Endothelial cell of umbilical vein (primary cell): ENCODE data around the gene PPIL6. TPM values are rescaled to one million over a fixed set of nuclear protein-coding genes. Genes with fewer than 3 reads are reported as not detected.
A peak's percentile ranks its signal among the peaks of the same experiment; 100 is the strongest.

Experiments used
- BruUV-seq: library from RNA; stranded (reverse); fragments of 400-500 nt; replicated peaks from 2 replicates; lab custom pipeline; 2021; lab: Mats Ljungman, UMichigan
- CTCF ChIA-PET: fragments of 300-600, 350-600 bp; sonication (Branson Sonifier 250); formaldehyde crosslinking; loops from one replicate; lab custom pipeline; 2021; ENCODE audit warnings: antibody characterized with exemption, inconsistent platforms; lab: Charles Lee
- POLR2A ChIA-PET: fragments of 300-600, 350-600 bp; sonication (Branson Sonifier 250); formaldehyde crosslinking; loops from one replicate; lab custom pipeline; 2021; ENCODE audit warnings: antibody characterized with exemption, inconsistent platforms; lab: Charles Lee
- DNase-seq: peaks from one replicate; pipeline ENCODE4 v3.0.0-alpha.2; 2011; ENCODE audit warnings: low read depth, low spot score
- FAIRE-seq: peaks from 2 replicates; lab custom pipeline; 2011; peaks lifted over from hg19 to GRCh38; lab: Jason Lieb, UNC
- H2AFZ ChIP-seq: 2 replicates; pipeline ENCODE4 v1.6.0; 2012; ENCODE audit warnings: low read depth, low read length, control low read depth, inconsistent platforms
- H3K27ac ChIP-seq: 2 replicates; pipeline ENCODE4 v1.5.1; 2011; ENCODE audit warnings: low read depth, mild to moderate bottlenecking, control low read depth, low read length, moderate library complexity; ENCODE audit not compliant: insufficient read depth
- H3K27me3 ChIP-seq, 2 experiments: 2 replicates each; pipeline versions ENCODE4 v1.6.0 to v1.6.1; 2011; ENCODE audit warnings: low read length in 2 of 2, mixed read lengths in 1 of 2; ENCODE audit not compliant: control insufficient read depth in 2 of 2, insufficient read depth in 2 of 2
- H3K36me3 ChIP-seq, 2 experiments: 2 replicates in 1 of 2; 3 replicates in 1 of 2; pipeline ENCODE4 v1.5.1; 2011; ENCODE audit warnings: low read length in 2 of 2, mild to moderate bottlenecking in 1 of 2, moderate library complexity in 1 of 2; ENCODE audit not compliant: control insufficient read depth in 2 of 2, insufficient read depth in 2 of 2; ENCODE audit errors: extremely low read depth in 1 of 2
- H3K4me1 ChIP-seq: 3 replicates; pipeline ENCODE4 v1.5.1; 2011; ENCODE audit warnings: mild to moderate bottlenecking, low read length; ENCODE audit not compliant: control insufficient read depth, insufficient read depth; ENCODE audit errors: extremely low read depth
- H3K4me2 ChIP-seq: 2 replicates; pipeline ENCODE4 v1.6.1; 2011; ENCODE audit warnings: low read length, control low read depth, mixed read lengths; ENCODE audit not compliant: insufficient read depth
- H3K4me3 ChIP-seq, 3 experiments: fragments of 200-600 bp in 1 of 3; sonication (generic), shearing (Covaris generic) in 1 of 3; replicated peaks in 1 of 3; 2 replicates each; pipeline ENCODE4 v1.5.1; 2011 to 2016; ENCODE audit warnings: control low read depth in 3 of 3, low read length in 3 of 3, mild to moderate bottlenecking in 2 of 3, inconsistent platforms in 1 of 3, low read depth in 1 of 3, moderate library complexity in 1 of 3; ENCODE audit not compliant: insufficient read depth in 1 of 3
- H3K79me2 ChIP-seq: 2 replicates; pipeline ENCODE4 v1.6.0; 2012; ENCODE audit warnings: low read length, inconsistent platforms; ENCODE audit not compliant: control insufficient read depth, insufficient read depth
- H3K9ac ChIP-seq: replicated peaks from 2 replicates; pipeline ENCODE3; 2011; ENCODE audit warnings: low read length, control low read depth; ENCODE audit not compliant: insufficient read depth; ENCODE audit errors: extremely low read depth
- H3K9me1 ChIP-seq: replicated peaks from 3 replicates; pipeline ENCODE4 v1.6.0; 2011; ENCODE audit warnings: mild to moderate bottlenecking, low read length; ENCODE audit not compliant: control insufficient read depth, insufficient read depth; ENCODE audit errors: extremely low read depth
- H3K9me3 ChIP-seq: replicated peaks from 2 replicates; pipeline ENCODE4 v1.5.1; 2012; ENCODE audit warnings: low read length, inconsistent platforms; ENCODE audit not compliant: control insufficient read depth, insufficient read depth
- H4K20me1 ChIP-seq: replicated peaks from 2 replicates; pipeline ENCODE3; 2011; ENCODE audit warnings: mild to moderate bottlenecking, low read length; ENCODE audit not compliant: control insufficient read depth, insufficient read depth; ENCODE audit errors: extremely low read depth
- EZH2 ChIP-seq: IDR thresholded peaks from 2 replicates; pipeline ENCODE4 v1.6.1; 2012; ENCODE audit warnings: borderline replicate concordance, low read depth, mild to moderate bottlenecking, moderate library complexity, low read length, inconsistent platforms; ENCODE audit not compliant: severe bottlenecking
- FOS ChIP-seq: IDR thresholded peaks from 2 replicates; pipeline ENCODE4 v1.6.1; 2011; ENCODE audit warnings: mild to moderate bottlenecking, low read length, moderate library complexity, borderline replicate concordance; ENCODE audit not compliant: insufficient read depth
- GATA2 ChIP-seq: IDR thresholded peaks from 2 replicates; pipeline ENCODE4 v1.7.0; 2011; ENCODE audit warnings: low read depth, mild to moderate bottlenecking, moderate library complexity, mixed read lengths, low read length; ENCODE audit not compliant: insufficient read length, insufficient read depth
- JUN ChIP-seq: IDR thresholded peaks from 2 replicates; pipeline ENCODE4 v1.6.1; 2011; ENCODE audit warnings: borderline replicate concordance, low read depth; ENCODE audit not compliant: insufficient read length, insufficient read depth
- MAX ChIP-seq: IDR thresholded peaks from 2 replicates; pipeline ENCODE4 v1.6.1; 2011; ENCODE audit not compliant: insufficient read depth, insufficient read length
- MYC ChIP-seq: IDR thresholded peaks from one replicate; pipeline ENCODE4 v1.6.1; 2011; ENCODE audit warnings: mild to moderate bottlenecking, low read depth, low read length
- POLR2A ChIP-seq: IDR thresholded peaks from 2 replicates; pipeline ENCODE4 v1.6.1; 2012; ENCODE audit warnings: low read depth, mild to moderate bottlenecking, control low read depth, low read length
- POLR2AphosphoS5 ChIP-seq: IDR thresholded peaks from 2 replicates; pipeline ENCODE4 v1.6.1; 2012; ENCODE audit warnings: low read depth, mild to moderate bottlenecking, control low read depth, low read length, moderate library complexity; ENCODE audit not compliant: insufficient read depth
- dilution Hi-C: fragments of 300-500 bp; cut with MboI; formaldehyde crosslinking; loops from one replicate; pipeline ENCODE4 v1.15.0; 2019; ENCODE audit warnings: low sequenced_read_pairs; ENCODE audit not compliant: extremely low pct_ligation_motif_present
- intact Hi-C: fragments of 100-400 bp; cut with micrococcal nuclease; formaldehyde crosslinking; loops from one replicate; pipeline ENCODE4 v1.10.0; 2022
- polyA plus RNA-seq, 4 experiments: library from polyadenylated mRNA; depleted of rRNA in 3 of 4; stranded (reverse) in 3 of 4; unstranded in 1 of 4; fragments of >200 nt; gene quantifications; 2 replicates each; pipeline versions ENCODE4 v1.2.1 to v1.2.3, GENCODE V29; 2011 to 2012; ENCODE audit warnings: missing spikeins in 1 of 4
- total RNA-seq: library from RNA; stranded (reverse); gene quantifications from 2 replicates; pipeline ENCODE4 v1.2.3, GENCODE V29; 2021
- TF ChIP-seq, protein P1 (sequence below), 2 donors: IDR thresholded peaks; 1 replicate in 1 of 2; 2 replicates in 1 of 2; pipeline ENCODE4 v1.5.1; 2011; ENCODE audit warnings: low read length in 2 of 2, mild to moderate bottlenecking in 2 of 2, moderate library complexity in 2 of 2, control low read depth in 1 of 2, inconsistent platforms in 1 of 2, low read depth in 1 of 2; ENCODE audit not compliant: insufficient read depth in 1 of 2; ENCODE audit errors: extremely low read depth in 1 of 2

PPIL6 gene
- total and polyA plus RNA-seq, 2 donors (not counting 3 experiments of a cell fraction or from before 2014, with no cell fraction given) = 0.11 to 0.33 TPM

DNA sequence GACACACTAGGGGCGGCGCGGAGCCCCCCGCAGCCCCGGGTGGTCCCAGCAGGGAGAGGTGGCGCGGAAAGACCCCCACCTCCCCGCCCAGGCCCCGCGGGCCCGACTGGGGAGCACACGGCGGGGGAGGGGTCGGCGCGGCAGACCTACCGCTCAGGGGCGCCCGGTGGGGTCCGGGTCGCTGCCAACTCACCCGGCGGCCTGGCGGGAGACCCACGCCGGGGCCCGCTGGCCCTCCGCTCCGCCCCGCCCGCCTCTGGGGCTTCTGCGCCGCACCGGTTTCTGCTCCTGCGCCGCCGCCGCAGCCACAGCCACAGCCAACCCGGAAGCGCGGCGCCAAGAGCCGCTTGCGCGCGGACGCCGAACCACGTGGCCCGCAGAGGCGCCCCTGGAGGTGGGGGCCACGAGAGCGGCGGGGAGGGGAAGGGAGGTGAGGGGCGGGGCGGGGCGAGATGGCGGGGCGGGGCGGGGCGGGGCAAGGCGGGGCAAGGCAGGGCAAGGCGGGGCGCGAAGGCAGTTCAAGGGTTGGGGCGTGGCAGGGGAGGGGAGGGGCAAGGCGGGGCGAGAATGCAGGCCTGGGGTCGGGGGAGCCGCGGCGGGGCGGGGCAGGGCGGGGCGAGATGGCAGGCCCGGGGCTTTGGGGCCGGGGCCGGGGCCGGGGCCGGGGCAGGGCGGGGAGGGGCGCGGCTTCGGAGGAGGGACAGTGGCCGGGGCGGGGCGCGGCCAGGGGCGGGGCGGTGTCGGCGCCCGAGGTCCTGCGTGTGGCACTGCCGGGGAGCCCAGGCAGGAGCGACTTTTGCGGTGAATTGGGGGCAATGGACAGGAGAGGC lies 42.7 kb upstream of the PPIL6 start, which contains the start of gene ZBTB24:
Gene ZBTB24 (minus strand): TSS at position 315 of the 830 bp plus-strand sequence. CDS start 1,193 bp downstream, outside the sequence.
- H3K9ac ChIP-seq = peak within 1 kb of the TSS; percentile 78
- peak within 1 kb of the TSS; percentile 98 for H3K4me2 ChIP-seq
- no peaks in the 10 kb centered on the region for H3K9me1 ChIP-seq
- peak within 1 kb of the TSS; percentile 55 to 95 (median 93) for H3K4me3 ChIP-seq
- CTCF ChIA-PET = interaction anchor here (0.8 kb wide), 2 partner anchors 15 to 27 kb away, joined by 4 read pairs; partner anchors contain the start of gene MICAL1
- no peaks in the 10 kb centered on the region for H3K9me3 ChIP-seq
- H3K4me1 ChIP-seq = peaks cover 26% of the 10 kb centered on the region
- H2AFZ ChIP-seq = peak within 1 kb of the TSS; percentile 97
- H4K20me1 ChIP-seq = no peaks in the 10 kb centered on the region
- intact Hi-C loops = loop anchor here (2.0 to 5.0 kb wide), 3 partner anchors 41 to 208 kb away; partner anchors contain the start of genes AK9, CD164, FIG4 and PPIL6
- no TSS peak for BruUV-seq
- dilution Hi-C loops = no loop called here
- DNase-seq (peak; percentile 79), FAIRE-seq (peak; percentile 24)
- TF ChIP-seq, protein P1, sequence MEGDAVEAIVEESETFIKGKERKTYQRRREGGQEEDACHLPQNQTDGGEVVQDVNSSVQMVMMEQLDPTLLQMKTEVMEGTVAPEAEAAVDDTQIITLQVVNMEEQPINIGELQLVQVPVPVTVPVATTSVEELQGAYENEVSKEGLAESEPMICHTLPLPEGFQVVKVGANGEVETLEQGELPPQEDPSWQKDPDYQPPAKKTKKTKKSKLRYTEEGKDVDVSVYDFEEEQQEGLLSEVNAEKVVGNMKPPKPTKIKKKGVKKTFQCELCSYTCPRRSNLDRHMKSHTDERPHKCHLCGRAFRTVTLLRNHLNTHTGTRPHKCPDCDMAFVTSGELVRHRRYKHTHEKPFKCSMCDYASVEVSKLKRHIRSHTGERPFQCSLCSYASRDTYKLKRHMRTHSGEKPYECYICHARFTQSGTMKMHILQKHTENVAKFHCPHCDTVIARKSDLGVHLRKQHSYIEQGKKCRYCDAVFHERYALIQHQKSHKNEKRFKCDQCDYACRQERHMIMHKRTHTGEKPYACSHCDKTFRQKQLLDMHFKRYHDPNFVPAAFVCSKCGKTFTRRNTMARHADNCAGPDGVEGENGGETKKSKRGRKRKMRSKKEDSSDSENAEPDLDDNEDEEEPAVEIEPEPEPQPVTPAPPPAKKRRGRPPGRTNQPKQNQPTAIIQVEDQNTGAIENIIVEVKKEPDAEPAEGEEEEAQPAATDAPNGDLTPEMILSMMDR (IDR thresholded peaks at IDR 0.05; ENCODE audit: extremely low read depth in 1 of 2, insufficient read depth in 1 of 2, low read depth in 1 of 2, low read length in 2 of 2) = no peak
- TF ChIP-seq POLR2A (peak; percentile 70), MYC (peak; percentile 17), GATA2 (no peak), EZH2 (no peak), JUN (no peak), FOS (no peak), MAX (peak; percentile 90), POLR2AphosphoS5 (peak; percentile 90)
- H3K79me2 ChIP-seq = peaks cover 39% of the 10 kb centered on the region
- peaks cover 8 to 13% of the 10 kb centered on the region in 2 experiments for H3K27me3 ChIP-seq
- peaks cover 0 to 3% of the 10 kb centered on the region in 2 experiments for H3K36me3 ChIP-seq
- POLR2A ChIA-PET = interaction anchor here (0.7 to 0.9 kb wide), 2 partner anchors 26 to 1391 kb away, joined by 3 read pairs; partner anchors contain the start of gene AMD1
- peak within 1 kb of the TSS; percentile 78 for H3K27ac ChIP-seq
